ENCODE measurements around the gene LRCH4. TPM values are rescaled to one million over a fixed set of nuclear protein-coding genes. Genes with fewer than 3 reads are reported as not detected.

LRCH4 gene
- total and polyA plus RNA-seq, 2 of the 8 experiments (the other 6 are each of a cell fraction or from before 2014, with no cell fraction given), result 15.5 to 36.6 TPM

- Histone ChIP-seq H3K27ac (ENCODE audit: low read depth, low read length) (no peak overlapping the region), H2BK15ac (ENCODE audit: low read length) (no peak overlapping the region), H3K9me3 (ENCODE audit: insufficient read depth in 2 of 2, low read depth in 1 of 2, low read length in 1 of 2) (no peaks in the 10 kb centered on the region), H2BK20ac (ENCODE audit: low read length) (no peak overlapping the region), H2AFZ (ENCODE audit: low read length) (no peak overlapping the region), H3K79me2 (ENCODE audit: control insufficient read depth in 1 of 2, insufficient read depth in 2 of 2, low read length in 2 of 2) (no peaks in the 10 kb centered on the region), H2BK5ac (ENCODE audit: low read depth, low read length) (no peak overlapping the region), H3K4me1 (replicated peaks in 1 of 4; ENCODE audit: control insufficient read depth in 3 of 4, insufficient read depth in 4 of 4, low read length in 3 of 4) (peaks cover 0 to 18% (median 8%) of the 10 kb centered on the region in 4 experiments; a peak in 6 of 7 replicates), H2BK120ac (replicated peaks; ENCODE audit: low read depth, low read length) (no peak overlapping the region), H3K56ac (replicated peaks; ENCODE audit: insufficient read length, low read depth, low read length) (no peak overlapping the region), H4K20me1 (replicated peaks in 1 of 2; ENCODE audit: control insufficient read depth in 1 of 2, insufficient read depth in 2 of 2, low read length in 2 of 2) (peaks cover 0 to 2% of the 10 kb centered on the region in 2 experiments), H3K23me2 (ENCODE audit: low read depth, low read length) (no peaks in the 10 kb centered on the region), H3K27me3 (replicated peaks in 1 of 4; ENCODE audit: control insufficient read depth in 3 of 4, extremely low read depth in 1 of 4, insufficient read depth in 3 of 4, low read length in 3 of 4) (no peaks in the 10 kb centered on the region), H4K5ac (ENCODE audit: insufficient read length, low read depth, low read length) (no peak overlapping the region), H3K4me2 (ENCODE audit: insufficient read depth in 1 of 2, low read depth in 2 of 2, low read length in 2 of 2) (no peak overlapping the region), H3K4ac (replicated peaks; ENCODE audit: insufficient read length, low read depth, low read length) (no peak overlapping the region), H3K36me3 (ENCODE audit: control insufficient read depth in 2 of 4, insufficient read depth in 4 of 4, low read length in 3 of 4) (no peaks in the 10 kb centered on the region), H4K91ac (replicated peaks; ENCODE audit: insufficient read length, low read length) (no peak overlapping the region), H3K79me1 (ENCODE audit: low read depth, low read length) (peaks cover 2% of the 10 kb centered on the region; the same call in 1 of the 2 replicates), H3K14ac (ENCODE audit: insufficient read length) (no peak overlapping the region), H3K4me3 (ENCODE audit: extremely low read depth in 1 of 4, insufficient read depth in 2 of 4, low read depth in 3 of 4, low read length in 4 of 4) (no peak overlapping the region), H3K9ac (replicated peaks in 1 of 4; ENCODE audit: extremely low read depth in 1 of 4, low read depth in 3 of 4, low read length in 3 of 4) (no peak overlapping the region), H2AK5ac (ENCODE audit: low read depth, low read length) (0 out of 2 replicates have a peak overlapping the region, but pooled peaks have one; percentile 58), H4K8ac (ENCODE audit: extremely low read depth, insufficient read depth, low read length) (no peak overlapping the region), H2BK12ac (ENCODE audit: low read depth, low read length) (0 out of 2 replicates have a peak overlapping the region, but pooled peaks have one; percentile 60), H3K18ac (ENCODE audit: extremely low read depth, low read length) (no peak overlapping the region), H3K23ac (ENCODE audit: insufficient read length) (no peak overlapping the region)
- DNase-seq (ENCODE audit: low read depth in 1 of 2, low spot score in 2 of 2) (peak; percentile 65 to 98), FAIRE-seq (peak; percentile 63)
- 42% methylated on average over 12 of the region's 12 CpGs; no CpG with 5 or more reads in 1 of the 2 experiments for WGBS, 2 experiments (ENCODE audit: extremely low coverage in 1 of 2, insufficient coverage in 1 of 2, insufficient read length in 1 of 2, insufficient replicate concordance in 2 of 2, low coverage in 1 of 2, low lambda C conversion rate in 2 of 2, missing lambda C conversion rate in 1 of 2)
- ChIA-PET POLR2A (ENCODE audit: partially characterized antibody) (interaction anchor here (0.6 to 2.6 kb wide), 11 partner anchors 9 to 192 kb away, joined by 3 to 11 read pairs (median 4); partner anchors contain the start of genes FBXO24 and MOSPD3), CTCF (ENCODE audit: partially characterized antibody) (interaction anchor here (0.5 to 12.7 kb wide), 43 partner anchors 7 to 577 kb away, joined by 3 to 341 read pairs (median 5); partner anchors contain the start of genes AGFG2, FBXO24, LRCH4 and MOSPD3)
- TF ChIP-seq JUND (IDR thresholded peaks at IDR 0.05; ENCODE audit: low read length) (0 out of 2 replicates have a peak, but pooled peaks have one; percentile 9), CTCF (IDR thresholded peaks at IDR 0.05; ENCODE audit: control extremely low read depth in 1 of 3, insufficient read depth in 1 of 3, low read depth in 1 of 3, low read length in 3 of 3) (peak in 2 of 3 experiments; percentile 82 to 96; a peak in 3 of 4 replicates), RBBP5 (IDR thresholded peaks at IDR 0.05; ENCODE audit: borderline replicate concordance, low read depth, low read length) (no peak), E2F6 (IDR thresholded peaks at IDR 0.05) (no peak), RAD21 (IDR thresholded peaks at IDR 0.05 in 1 of 2, conservative IDR thresholded peaks at IDR 0.05 in 1 of 2; ENCODE audit: low read depth in 2 of 2, low read length in 2 of 2) (peak; percentile 74 to 76), MAFK (IDR thresholded peaks at IDR 0.05; ENCODE audit: low read depth, low read length) (no peak), EGR1 (IDR thresholded peaks at IDR 0.05; ENCODE audit: borderline replicate concordance, low read depth, low read length) (no peak), NRF1 (IDR thresholded peaks at IDR 0.05; ENCODE audit: low read depth, low read length) (no peak)
Observed at GRCh38 chr7:100563809-100564400, 22.0 kb downstream of the LRCH4 start.

Measured in H1 (cell line).